CD4-positive, alpha-beta T cell (primary cell): Measurements from ENCODE around the gene NHSL2. TPM values are rescaled to one million over a fixed set of nuclear protein-coding genes. Genes with fewer than 3 reads are reported as not detected.

ENCODE experiments used
- ATAC-seq: fragments of 200-7000 bp; cut with Tn5 transposase; one replicate; pipeline ENCODE4 v1.10.0; 2022; ENCODE audit warnings: mild to moderate bottlenecking; ENCODE audit not compliant: poor library complexity
- CTCF ChIA-PET: fragments of 350-600 bp; sonication (Branson Sonifier 250); formaldehyde crosslinking; loops from one replicate; lab custom pipeline; 2021; ENCODE audit warnings: antibody characterized with exemption, inconsistent platforms; lab: Charles Lee
- POLR2A ChIA-PET: fragments of 350-600 bp; sonication (Branson Sonifier 250); formaldehyde crosslinking; loops from one replicate; lab custom pipeline; 2021; ENCODE audit warnings: antibody characterized with exemption, inconsistent platforms; lab: Charles Lee
- DNase-seq, 14 experiments: peaks; one replicate each; pipeline ENCODE4 v3.0.0-alpha.2; 2013 to 2020; ENCODE audit warnings: mixed read lengths in 2 of 14
- H3K27ac ChIP-seq, 2 donors: one replicate each; pipeline versions ENCODE4 v1.5.1 to v1.7.0; 2013; ENCODE audit warnings: low read length in 2 of 2, low read depth in 1 of 2, mild to moderate bottlenecking in 1 of 2
- H3K27me3 ChIP-seq, 2 experiments: 1 replicate in 1 of 2; 2 replicates in 1 of 2; pipeline versions ENCODE4 v1.6.1 to v1.7.0; 2013; ENCODE audit warnings: low read length in 2 of 2, control low read depth in 1 of 2, mild to moderate bottlenecking in 1 of 2, moderate library complexity in 1 of 2; ENCODE audit not compliant: insufficient read depth in 2 of 2, control insufficient read depth in 1 of 2
- H3K36me3 ChIP-seq: one replicate; pipeline ENCODE4 v1.6.1; 2013; ENCODE audit warnings: low read length, control low read depth; ENCODE audit not compliant: insufficient read depth
- H3K4me1 ChIP-seq: one replicate; pipeline ENCODE4 v1.6.1; 2013; ENCODE audit warnings: low read length, control low read depth; ENCODE audit not compliant: insufficient read depth
- H3K4me3 ChIP-seq: one replicate; pipeline ENCODE4 v1.5.1; 2013; ENCODE audit warnings: mild to moderate bottlenecking, low read length, moderate library complexity
- H3K9me3 ChIP-seq, 2 experiments: 1 replicate in 1 of 2; 2 replicates in 1 of 2; pipeline versions ENCODE4 v1.6.1 to v1.7.0; 2013; ENCODE audit warnings: low read length in 2 of 2, mild to moderate bottlenecking in 2 of 2, control low read depth in 1 of 2, moderate library complexity in 1 of 2; ENCODE audit not compliant: control insufficient read depth in 1 of 2, insufficient read depth in 1 of 2
- H3K27ac Mint-ChIP-seq: one replicate; pipeline ENCODE4 v1.8.0; 2020; ENCODE audit warnings: mixed read lengths
- H3K27me3 Mint-ChIP-seq: one replicate; pipeline ENCODE4 v1.8.0; 2021; ENCODE audit warnings: mixed read lengths
- H3K36me3 Mint-ChIP-seq: one replicate; pipeline ENCODE4 v1.8.0; 2021; ENCODE audit warnings: low read depth, mixed read lengths
- H3K4me1 Mint-ChIP-seq: one replicate; pipeline ENCODE4 v1.8.0; 2021; ENCODE audit warnings: low read depth, mixed read lengths
- H3K4me3 Mint-ChIP-seq: one replicate; pipeline ENCODE4 v1.8.0; 2020; ENCODE audit warnings: mild to moderate bottlenecking, mixed read lengths
- H3K9me3 Mint-ChIP-seq: one replicate; pipeline ENCODE4 v1.8.0; 2020; ENCODE audit warnings: mixed read lengths
- CTCF ChIP-seq: fragments of 200-600 bp; IDR thresholded peaks from one replicate; pipeline ENCODE4 v1.8.0; 2022; ENCODE audit warnings: antibody characterized with exemption, mild to moderate bottlenecking
- intact Hi-C, 2 experiments: fragments of 100-400 bp; cut with DNase I in 1 of 2; cut with micrococcal nuclease in 1 of 2; formaldehyde crosslinking; loops; one replicate each; pipeline versions ENCODE4 v1.15.1 to v1.9.0; 2023 to 2025; cut with DNase I, micrococcal nuclease
- total RNA-seq, 174 experiments: library from RNA in 2 of 174; stranded (reverse) in 2 of 174; gene quantifications; one replicate each; pipeline ENCODE4 v1.2.3 and lab custom pipeline; 2021 to 2026

NHSL2 gene
- total RNA-seq, 2 experiments from 2014 or later: 1.3 to 1.5 TPM

DNA sequence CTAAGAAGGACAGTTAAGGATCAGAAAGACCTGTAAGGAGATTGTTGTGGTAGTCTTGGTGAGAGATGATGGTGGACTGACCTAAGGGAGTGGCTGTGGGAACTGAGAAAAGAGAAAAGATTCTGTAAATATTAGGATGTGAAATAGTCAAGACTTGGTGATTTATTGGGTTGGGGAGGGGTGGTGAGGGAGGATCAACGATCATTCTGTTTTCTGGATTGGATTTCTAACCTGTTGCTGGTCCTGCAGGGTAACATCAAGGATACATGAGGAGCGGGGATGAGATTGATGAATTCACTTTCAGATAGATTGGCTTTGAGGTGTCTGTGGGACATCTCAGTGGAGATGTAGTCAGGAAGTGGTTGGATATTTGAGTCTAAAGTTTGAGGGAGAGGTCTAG, 272.3 kb downstream of the NHSL2 start:
- Mint-ChIP-seq H3K4me3 (no peak overlapping the region), H3K36me3 (peaks cover 12% of the 10 kb centered on the region), H3K27me3 (no peaks in the 10 kb centered on the region), H3K4me1 (peaks cover 19% of the 10 kb centered on the region), H3K9me3 (no peaks in the 10 kb centered on the region), H3K27ac (no peak overlapping the region)
- no peak for TF ChIP-seq CTCF
- Histone ChIP-seq H3K9me3 (no peaks in the 10 kb centered on the region), H3K4me1 (peaks cover 17% of the 10 kb centered on the region), H3K36me3 (peaks cover 5% of the 10 kb centered on the region), H3K4me3 (no peak overlapping the region), H3K27me3 (no peaks in the 10 kb centered on the region), H3K27ac (no peak overlapping the region)
- ATAC-seq: no peak
- intact Hi-C loops: loop anchor here in 1 of 2 experiments (5.0 to 10.0 kb wide), 2 partner anchors 94 to 1762 kb away; partner anchors contain the start of gene RPS4X
- CTCF ChIA-PET: no interaction called here
- DNase-seq: no peak
- POLR2A ChIA-PET: interaction anchor here (2.4 kb wide), 1 partner anchor 94 kb away, joined by 33 read pairs; the partner anchor contains the start of gene RPS4X

- no peaks in the 10 kb centered on the region for H3K4me1 Mint-ChIP-seq
- H3K36me3 Mint-ChIP-seq: peaks cover 53% of the 10 kb centered on the region
- intact Hi-C loops: no loop called here
- H3K9me3 Mint-ChIP-seq: no peaks in the 10 kb centered on the region
- H3K27me3 Mint-ChIP-seq: no peaks in the 10 kb centered on the region
- peaks cover 6% of the 10 kb centered on the region for H3K36me3 ChIP-seq
- H3K27ac ChIP-seq: no peak overlapping the region
- ChIA-PET POLR2A (no interaction called here), CTCF (no interaction called here)
- H3K4me3 ChIP-seq: no peak overlapping the region
- DNase-seq: no peak
- H3K9me3 ChIP-seq: no peaks in the 10 kb centered on the region
- no peak overlapping the region for H3K27ac Mint-ChIP-seq
- no peaks in the 10 kb centered on the region for H3K4me1 ChIP-seq
- TF ChIP-seq CTCF: no peak
- no peaks in the 10 kb centered on the region for H3K27me3 ChIP-seq
- no peak overlapping the region for H3K4me3 Mint-ChIP-seq
- ATAC-seq: no peak
Observed at GRCh38 chrX:72201836-72202536, 291.3 kb downstream of the NHSL2 start.

Other genes starting within 250 kb of the NHSL2 start
- gene CXorf49, start 192.6 kb upstream of the NHSL2 start, total RNA-seq: not detected
- gene CXorf49B, start 147.5 kb upstream of the NHSL2 start, total RNA-seq: not detected
- gene RTL5, start 221.1 kb downstream of the NHSL2 start, total RNA-seq: 1 to 10 TPM; 1.1 to 1.2 TPM